ENCODE measurements around the gene C3orf22. TPM values are rescaled to one million over a fixed set of nuclear protein-coding genes. Genes with fewer than 3 reads are reported as not detected.

Gene C3orf22
- polyA plus RNA-seq, 1 donor from 2014 or later = not detected

GRCh38 chr3:126537730-126538281 lies 20.9 kb downstream of the C3orf22 start:
- H3K4me3 ChIP-seq (ENCODE audit: low read length) = no peak overlapping the region
- no peaks in the 10 kb centered on the region for H3K79me2 ChIP-seq (replicated peaks; ENCODE audit: insufficient read depth, low read length)
- no peaks in the 10 kb centered on the region for H3K9me2 ChIP-seq (ENCODE audit: insufficient read depth, low read length)
- TF ChIP-seq MXI1 (conservative IDR thresholded peaks at IDR 0.05; ENCODE audit: poor library complexity, severe bottlenecking) = no peak
- no peak for TF ChIP-seq EZH2 (IDR thresholded peaks at IDR 0.05; ENCODE audit: borderline replicate concordance, insufficient read depth, low read length, poor library complexity, severe bottlenecking)
- TF ChIP-seq TAF1 (IDR thresholded peaks at IDR 0.05; ENCODE audit: low read depth) = no peak
- TF ChIP-seq, protein P1, sequence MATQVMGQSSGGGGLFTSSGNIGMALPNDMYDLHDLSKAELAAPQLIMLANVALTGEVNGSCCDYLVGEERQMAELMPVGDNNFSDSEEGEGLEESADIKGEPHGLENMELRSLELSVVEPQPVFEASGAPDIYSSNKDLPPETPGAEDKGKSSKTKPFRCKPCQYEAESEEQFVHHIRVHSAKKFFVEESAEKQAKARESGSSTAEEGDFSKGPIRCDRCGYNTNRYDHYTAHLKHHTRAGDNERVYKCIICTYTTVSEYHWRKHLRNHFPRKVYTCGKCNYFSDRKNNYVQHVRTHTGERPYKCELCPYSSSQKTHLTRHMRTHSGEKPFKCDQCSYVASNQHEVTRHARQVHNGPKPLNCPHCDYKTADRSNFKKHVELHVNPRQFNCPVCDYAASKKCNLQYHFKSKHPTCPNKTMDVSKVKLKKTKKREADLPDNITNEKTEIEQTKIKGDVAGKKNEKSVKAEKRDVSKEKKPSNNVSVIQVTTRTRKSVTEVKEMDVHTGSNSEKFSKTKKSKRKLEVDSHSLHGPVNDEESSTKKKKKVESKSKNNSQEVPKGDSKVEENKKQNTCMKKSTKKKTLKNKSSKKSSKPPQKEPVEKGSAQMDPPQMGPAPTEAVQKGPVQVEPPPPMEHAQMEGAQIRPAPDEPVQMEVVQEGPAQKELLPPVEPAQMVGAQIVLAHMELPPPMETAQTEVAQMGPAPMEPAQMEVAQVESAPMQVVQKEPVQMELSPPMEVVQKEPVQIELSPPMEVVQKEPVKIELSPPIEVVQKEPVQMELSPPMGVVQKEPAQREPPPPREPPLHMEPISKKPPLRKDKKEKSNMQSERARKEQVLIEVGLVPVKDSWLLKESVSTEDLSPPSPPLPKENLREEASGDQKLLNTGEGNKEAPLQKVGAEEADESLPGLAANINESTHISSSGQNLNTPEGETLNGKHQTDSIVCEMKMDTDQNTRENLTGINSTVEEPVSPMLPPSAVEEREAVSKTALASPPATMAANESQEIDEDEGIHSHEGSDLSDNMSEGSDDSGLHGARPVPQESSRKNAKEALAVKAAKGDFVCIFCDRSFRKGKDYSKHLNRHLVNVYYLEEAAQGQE (IDR thresholded peaks at IDR 0.05; ENCODE audit: borderline replicate concordance) = no peak
- TF ChIP-seq POLR2AphosphoS5 (IDR thresholded peaks at IDR 0.05) = no peak
- no peak for TF ChIP-seq SMC3 (conservative IDR thresholded peaks at IDR 0.05; ENCODE audit: poor library complexity)
- TF ChIP-seq RAD21 (conservative IDR thresholded peaks at IDR 0.05) = no peak
- TF ChIP-seq CTCF (IDR thresholded peaks at IDR 0.05; ENCODE audit: poor library complexity, severe bottlenecking) = no peak
- no peak for TF ChIP-seq EP300 (conservative IDR thresholded peaks at IDR 0.05; ENCODE audit: poor library complexity, severe bottlenecking)
- no peak overlapping the region for H2AFZ ChIP-seq (ENCODE audit: low read depth, low read length)
- no peaks in the 10 kb centered on the region for H3F3A ChIP-seq (ENCODE audit: insufficient read depth, low read length, poor library complexity, severe bottlenecking)
- no peaks in the 10 kb centered on the region for H3K27me3 ChIP-seq (ENCODE audit: insufficient read depth, low read depth, low read length)
- no peak overlapping the region for H3K27ac ChIP-seq (ENCODE audit: low read length)
- H3K9me3 ChIP-seq (ENCODE audit: low read length) = no peaks in the 10 kb centered on the region
- H4K20me1 ChIP-seq (ENCODE audit: insufficient read depth) = no peaks in the 10 kb centered on the region
- no peak overlapping the region for H3K4me2 ChIP-seq (ENCODE audit: low read length)
- no peak overlapping the region for H3K9ac ChIP-seq (ENCODE audit: low read length)
- H3K36me3 ChIP-seq (ENCODE audit: insufficient read depth, low read length) = no peaks in the 10 kb centered on the region

GRCh38 chr3:126537116-126537729 lies 21.5 kb downstream of the C3orf22 start:
- Histone ChIP-seq H3K4me2 (ENCODE audit: low read length) (no peak overlapping the region), H3K27ac (ENCODE audit: low read length) (no peak overlapping the region), H3K9me3 (ENCODE audit: low read length) (no peaks in the 10 kb centered on the region), H2AFZ (ENCODE audit: low read depth, low read length) (no peak overlapping the region), H3K27me3 (ENCODE audit: insufficient read depth, low read depth, low read length) (no peaks in the 10 kb centered on the region), H4K20me1 (ENCODE audit: insufficient read depth) (no peaks in the 10 kb centered on the region), H3K4me3 (ENCODE audit: low read length) (no peak overlapping the region), H3K36me3 (ENCODE audit: insufficient read depth, low read length) (no peaks in the 10 kb centered on the region), H3F3A (ENCODE audit: insufficient read depth, low read length, poor library complexity, severe bottlenecking) (no peaks in the 10 kb centered on the region), H3K9me2 (ENCODE audit: insufficient read depth, low read length) (no peaks in the 10 kb centered on the region), H3K79me2 (replicated peaks; ENCODE audit: insufficient read depth, low read length) (no peaks in the 10 kb centered on the region), H3K9ac (ENCODE audit: low read length) (no peak overlapping the region)
- no peak for TF ChIP-seq RAD21 (conservative IDR thresholded peaks at IDR 0.05)
- TF ChIP-seq POLR2AphosphoS5 (IDR thresholded peaks at IDR 0.05) = no peak
- no peak for TF ChIP-seq TAF1 (IDR thresholded peaks at IDR 0.05; ENCODE audit: low read depth)
- no peak for TF ChIP-seq CTCF (IDR thresholded peaks at IDR 0.05; ENCODE audit: poor library complexity, severe bottlenecking)
- no peak for TF ChIP-seq EZH2 (IDR thresholded peaks at IDR 0.05; ENCODE audit: borderline replicate concordance, insufficient read depth, low read length, poor library complexity, severe bottlenecking)

All from neural cell (in vitro differentiated cells).